Measurements from ENCODE around the gene UBN2.

DNA sequence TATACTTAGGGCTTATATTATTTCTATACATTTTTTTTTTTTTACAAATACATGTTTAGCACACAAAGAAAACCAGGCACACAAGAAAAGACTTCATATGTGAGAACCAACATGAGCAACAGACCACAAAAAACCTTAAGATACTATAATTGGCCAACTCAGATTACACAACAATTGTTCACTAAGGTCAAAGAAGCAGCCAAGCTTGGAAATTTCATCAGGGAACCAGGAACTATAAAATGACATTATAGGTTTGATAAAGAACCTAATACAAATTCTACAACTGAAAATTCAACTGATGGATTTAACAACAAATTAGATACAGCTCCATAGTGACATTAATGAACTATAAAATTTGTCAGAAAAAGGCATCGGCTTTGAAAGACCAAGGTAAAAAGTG lies 124.3 kb downstream of the UBN2 start:
- TF ChIP-seq, protein P1, sequence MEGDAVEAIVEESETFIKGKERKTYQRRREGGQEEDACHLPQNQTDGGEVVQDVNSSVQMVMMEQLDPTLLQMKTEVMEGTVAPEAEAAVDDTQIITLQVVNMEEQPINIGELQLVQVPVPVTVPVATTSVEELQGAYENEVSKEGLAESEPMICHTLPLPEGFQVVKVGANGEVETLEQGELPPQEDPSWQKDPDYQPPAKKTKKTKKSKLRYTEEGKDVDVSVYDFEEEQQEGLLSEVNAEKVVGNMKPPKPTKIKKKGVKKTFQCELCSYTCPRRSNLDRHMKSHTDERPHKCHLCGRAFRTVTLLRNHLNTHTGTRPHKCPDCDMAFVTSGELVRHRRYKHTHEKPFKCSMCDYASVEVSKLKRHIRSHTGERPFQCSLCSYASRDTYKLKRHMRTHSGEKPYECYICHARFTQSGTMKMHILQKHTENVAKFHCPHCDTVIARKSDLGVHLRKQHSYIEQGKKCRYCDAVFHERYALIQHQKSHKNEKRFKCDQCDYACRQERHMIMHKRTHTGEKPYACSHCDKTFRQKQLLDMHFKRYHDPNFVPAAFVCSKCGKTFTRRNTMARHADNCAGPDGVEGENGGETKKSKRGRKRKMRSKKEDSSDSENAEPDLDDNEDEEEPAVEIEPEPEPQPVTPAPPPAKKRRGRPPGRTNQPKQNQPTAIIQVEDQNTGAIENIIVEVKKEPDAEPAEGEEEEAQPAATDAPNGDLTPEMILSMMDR (IDR thresholded peaks at IDR 0.05) = no peak
- TF ChIP-seq POLR2A (IDR thresholded peaks at IDR 0.05) = no peak

Measured in thyroid gland (tissue), 4 donors.